Activated naive CD4-positive, alpha-beta T cell treated with anti-CD3 and anti-CD28 coated beads, Interleukin-2, amount 10 ng/mL, durations not matched to agents 7 days and 5 days (primary cell): Measurements from ENCODE around the gene CACNA1A.
A peak's percentile ranks its signal among the peaks of the same experiment; 100 is the strongest.
"Not testable (repeated sequence)": the region's sequence is repeated elsewhere in the genome, so short reads cannot be mapped to it uniquely, and the experiment has no call there.

ENCODE experiments used
- CTCF ChIA-PET: fragments of 350-600 bp; sonication (Branson Sonifier 250); formaldehyde crosslinking; loops from one replicate; lab custom pipeline; 2021; ENCODE audit warnings: antibody characterized with exemption; lab: Charles Lee
- DNase-seq: peaks from one replicate; pipeline ENCODE4 v3.0.0-alpha.2; 2020
- H3K27ac Mint-ChIP-seq: one replicate; pipeline ENCODE4 v1.8.0; 2021; ENCODE audit warnings: mild to moderate bottlenecking, moderate library complexity, mixed read lengths
- H3K27me3 Mint-ChIP-seq: one replicate; pipeline ENCODE4 v1.8.0; 2021; ENCODE audit warnings: mild to moderate bottlenecking, mixed read lengths
- H3K36me3 Mint-ChIP-seq: one replicate; pipeline ENCODE4 v1.8.0; 2021; ENCODE audit warnings: mixed read lengths
- H3K4me1 Mint-ChIP-seq: one replicate; pipeline ENCODE4 v1.8.0; 2021; ENCODE audit warnings: mixed read lengths
- H3K4me3 Mint-ChIP-seq: one replicate; pipeline ENCODE4 v1.8.0; 2021; ENCODE audit warnings: mild to moderate bottlenecking, moderate library complexity, mixed read lengths
- H3K9me3 Mint-ChIP-seq: one replicate; pipeline ENCODE4 v1.8.0; 2021; ENCODE audit warnings: mixed read lengths

The CACNA1A gene

DNA sequence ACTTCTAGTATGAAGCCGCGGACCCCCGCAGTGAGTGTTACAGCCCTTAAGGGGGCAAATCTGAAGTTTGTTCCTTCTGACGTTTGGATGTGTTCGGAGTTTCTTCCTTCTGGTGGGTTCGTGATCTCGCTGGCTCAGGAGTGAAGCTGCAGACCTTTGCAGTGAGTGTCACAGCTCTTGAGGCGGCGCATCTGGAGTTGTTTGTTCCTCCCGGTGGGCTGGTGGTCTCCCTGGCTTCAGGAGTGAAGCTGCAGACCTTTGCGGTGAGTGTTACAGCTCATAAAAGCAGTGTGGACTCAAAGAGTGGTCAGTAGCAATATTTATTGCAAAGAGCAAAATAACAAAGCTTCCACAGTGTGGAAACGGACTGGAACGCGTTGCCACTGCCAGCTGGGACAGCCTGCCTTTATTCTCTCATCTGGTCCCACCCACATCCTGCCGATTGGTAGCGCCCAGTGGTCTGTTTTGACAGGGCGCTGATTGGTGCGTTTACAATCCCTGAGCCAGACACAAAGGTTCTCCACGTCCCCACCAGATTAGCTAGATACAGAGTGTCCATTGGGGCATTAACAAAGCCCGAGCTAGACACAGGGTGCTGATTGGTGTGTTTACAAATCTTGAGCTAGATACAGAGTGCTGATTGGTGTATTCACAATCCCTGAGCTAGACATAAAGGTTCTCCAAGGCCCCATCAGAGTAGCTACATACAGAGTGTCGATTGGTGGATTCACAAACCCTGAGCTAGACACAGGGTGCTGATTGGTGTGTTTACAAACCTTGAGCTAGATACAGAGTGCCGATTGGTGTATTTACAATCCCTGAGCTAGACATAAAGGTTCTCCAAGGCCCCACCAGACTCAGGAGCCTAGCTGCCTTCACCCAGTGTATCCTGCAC, 320.3 kb downstream of the CACNA1A start:
- not testable (repeated sequence) for H3K4me3 Mint-ChIP-seq, H3K9me3 Mint-ChIP-seq, H3K36me3 Mint-ChIP-seq, H3K27me3 Mint-ChIP-seq, H3K27ac Mint-ChIP-seq, DNase-seq
- CTCF ChIA-PET: interaction anchor here (1.3 kb wide), 1 partner anchor 9 kb away, joined by 7 read pairs; no protein-coding TSS in a partner anchor
- peaks cover 42% of the 10 kb centered on the region for H3K4me1 Mint-ChIP-seq

DNA sequence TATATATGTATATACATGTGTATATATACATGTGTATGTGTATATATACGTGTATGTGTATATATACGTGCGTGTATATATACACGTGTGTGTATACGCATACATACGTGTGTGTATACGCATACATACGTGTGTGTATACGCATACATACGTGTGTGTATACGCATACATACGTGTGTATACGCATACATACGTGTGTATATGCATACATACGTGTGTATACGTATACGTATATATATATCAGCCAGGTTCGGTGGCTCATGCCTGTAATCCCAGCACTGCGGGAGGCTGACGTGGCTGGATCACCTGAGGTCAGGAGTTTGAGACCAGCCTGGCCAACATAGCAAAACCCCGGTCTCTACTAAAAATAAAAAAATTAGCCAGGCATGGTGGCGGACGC, 321.4 kb downstream of the CACNA1A start:
- H3K4me1 Mint-ChIP-seq: peaks cover 50% of the 10 kb centered on the region
- H3K36me3 Mint-ChIP-seq, H3K27me3 Mint-ChIP-seq: not testable (repeated sequence)

DNA sequence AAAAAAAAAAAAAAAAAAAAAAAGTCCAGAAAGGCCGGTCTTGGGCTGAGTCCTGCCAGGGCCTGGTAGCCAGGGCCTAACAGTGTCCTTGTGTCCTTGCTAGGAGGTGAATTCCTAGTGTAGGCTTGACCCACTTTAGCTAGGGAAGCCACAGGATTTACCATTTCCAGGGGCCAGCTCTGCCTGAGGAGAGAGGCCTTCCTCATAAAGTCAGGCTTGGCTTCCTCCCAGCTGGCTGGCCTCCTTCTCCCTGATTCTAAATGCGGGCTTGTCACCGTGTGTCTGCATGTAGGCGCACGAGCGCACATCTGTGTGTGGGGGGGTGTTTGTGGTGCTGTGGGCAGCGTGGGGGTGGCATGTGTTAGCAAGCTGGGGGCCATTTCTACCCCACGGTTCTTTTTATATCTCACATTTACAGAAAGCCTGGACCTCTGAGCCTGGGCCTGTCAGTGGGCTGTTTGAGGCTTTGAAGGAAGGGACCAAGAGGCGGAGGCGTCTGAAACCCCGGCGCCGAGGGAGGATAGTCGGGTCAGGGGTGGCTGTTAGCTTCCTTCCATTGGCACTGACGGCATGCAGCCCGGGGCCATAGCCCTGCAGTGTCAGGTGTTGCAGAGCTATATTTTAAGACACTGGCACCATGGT, 324.4 kb downstream of the CACNA1A start:
- Mint-ChIP-seq H3K27ac (peak overlapping the region; percentile 24), H3K4me1 (peaks cover 39% of the 10 kb centered on the region), H3K27me3 (no peaks in the 10 kb centered on the region), H3K36me3 (peaks cover 1% of the 10 kb centered on the region), H3K9me3 (no peaks in the 10 kb centered on the region), H3K4me3 (no peak overlapping the region)
- DNase-seq: no peak
- CTCF ChIA-PET: interaction anchor here (0.6 to 3.0 kb wide), 3 partner anchors 11 to 407 kb away, joined by 3 to 16 read pairs (median 3); no protein-coding TSS in a partner anchor

More for the DNA sequence above, 321.4 kb downstream of the CACNA1A start:
- H3K4me3 Mint-ChIP-seq, CTCF ChIA-PET, H3K27ac Mint-ChIP-seq, DNase-seq, H3K9me3 Mint-ChIP-seq: not testable (repeated sequence)

DNA sequence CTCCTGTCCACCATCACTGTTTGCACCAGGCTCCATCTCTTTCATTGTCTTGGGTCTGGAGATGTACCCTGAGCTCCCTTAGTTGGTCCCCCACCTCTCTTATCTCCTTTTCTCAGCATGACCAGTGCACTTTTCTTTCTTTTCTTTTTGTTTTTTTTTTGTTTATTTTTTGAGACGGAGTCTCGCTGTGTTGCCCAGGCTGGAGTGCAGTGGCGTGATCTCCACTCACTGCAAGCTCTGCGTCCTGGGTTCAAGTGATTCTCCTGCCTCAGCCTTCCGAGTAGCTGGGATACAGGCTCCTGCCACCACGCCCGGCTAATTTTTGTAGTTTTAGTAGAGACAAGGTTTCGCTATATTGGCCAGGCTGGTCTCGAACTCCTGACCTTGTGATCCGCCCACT, 328.0 kb downstream of the CACNA1A start:
- not testable (repeated sequence) for H3K36me3 Mint-ChIP-seq, DNase-seq, H3K9me3 Mint-ChIP-seq, H3K4me3 Mint-ChIP-seq, H3K27me3 Mint-ChIP-seq
- H3K4me1 Mint-ChIP-seq: peaks cover 34% of the 10 kb centered on the region
- CTCF ChIA-PET: interaction anchor here (0.8 kb wide), 1 partner anchor 21 kb away, joined by 3 read pairs; no protein-coding TSS in a partner anchor
- H3K27ac Mint-ChIP-seq: peak overlapping the region; percentile 21

DNA sequence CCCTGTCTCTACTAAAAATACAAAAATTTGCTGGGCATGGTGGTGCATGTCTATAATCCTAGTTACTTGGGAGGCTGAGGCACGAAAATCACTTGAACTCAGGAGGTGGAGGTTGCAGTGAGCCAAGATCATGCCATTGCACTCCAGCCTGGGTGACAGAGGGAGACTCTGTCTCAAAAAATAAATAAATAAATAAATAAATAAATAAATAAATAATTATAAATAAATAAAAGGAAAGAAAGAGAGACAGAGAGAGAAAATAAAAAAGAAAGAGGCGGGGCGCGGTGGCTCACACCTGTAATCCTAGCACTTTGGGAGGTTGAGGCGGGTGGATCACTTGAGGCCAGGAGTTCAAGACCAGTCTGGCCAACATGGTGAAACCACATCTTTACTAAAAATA, 328.7 kb downstream of the CACNA1A start:
- H3K36me3 Mint-ChIP-seq, H3K9me3 Mint-ChIP-seq, DNase-seq, H3K27me3 Mint-ChIP-seq, H3K4me3 Mint-ChIP-seq, H3K27ac Mint-ChIP-seq: not testable (repeated sequence)
- CTCF ChIA-PET: interaction anchor here (1.2 kb wide), 1 partner anchor 17 kb away, joined by 3 read pairs; no protein-coding TSS in a partner anchor
- peaks cover 41% of the 10 kb centered on the region for H3K4me1 Mint-ChIP-seq

DNA sequence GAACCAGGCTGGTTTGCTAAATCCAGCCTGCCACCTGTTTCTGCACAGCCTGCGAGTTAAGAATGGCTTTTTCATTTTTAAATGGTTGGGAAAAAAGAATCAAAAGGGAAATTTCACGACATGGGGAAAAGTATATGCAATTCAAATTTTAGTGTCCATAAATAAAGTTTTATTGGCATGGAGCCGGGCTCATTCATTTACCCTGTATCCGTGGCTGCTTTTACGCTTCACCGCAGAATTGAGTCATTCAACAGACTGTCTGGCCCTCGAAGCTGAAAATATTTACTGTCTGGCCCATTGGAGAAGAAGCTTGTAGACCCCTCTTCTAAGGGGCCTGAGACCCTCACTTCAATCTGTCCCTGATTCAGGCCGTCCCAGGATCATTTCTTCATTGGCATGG, 329.9 kb downstream of the CACNA1A start:
- Mint-ChIP-seq H3K4me3 (no peak overlapping the region), H3K36me3 (peaks cover 3% of the 10 kb centered on the region), H3K4me1 (peaks cover 46% of the 10 kb centered on the region), H3K9me3 (no peaks in the 10 kb centered on the region), H3K27ac (peak overlapping the region; percentile 45), H3K27me3 (no peaks in the 10 kb centered on the region)
- CTCF ChIA-PET: interaction anchor here (1.2 kb wide), 1 partner anchor 19 kb away, joined by 3 read pairs; no protein-coding TSS in a partner anchor
- DNase-seq: no peak

DNA sequence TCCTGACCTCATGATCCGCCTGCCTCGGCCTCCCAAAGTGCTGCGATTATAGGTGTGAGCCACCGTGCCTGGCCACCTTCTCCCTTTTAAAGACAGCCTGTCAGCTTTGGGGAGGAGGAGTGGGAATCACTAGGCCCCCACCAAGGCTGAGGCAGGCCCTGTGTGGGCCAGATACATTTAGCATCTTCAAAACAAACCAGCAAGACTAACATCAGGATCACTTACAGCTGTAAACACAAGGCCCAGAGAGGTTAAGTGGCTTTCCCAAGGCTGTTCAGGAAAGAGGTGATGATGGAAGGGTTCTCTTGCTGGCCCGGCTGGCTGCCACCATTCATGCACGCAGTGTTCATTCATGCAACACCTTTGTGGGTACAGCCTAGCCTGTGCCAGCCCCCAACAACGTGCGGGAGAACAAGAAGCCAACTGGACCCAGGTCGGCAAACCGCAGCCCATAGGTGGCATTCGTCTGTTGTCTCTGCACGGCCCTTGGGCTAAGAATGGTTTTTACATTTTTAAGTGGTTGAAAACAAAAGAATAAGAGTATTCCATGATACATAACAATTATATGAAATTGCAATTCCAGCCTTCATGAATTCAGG, 333.0 kb downstream of the CACNA1A start:
- peaks cover 60% of the 10 kb centered on the region for H3K4me1 Mint-ChIP-seq
- CTCF ChIA-PET: interaction anchor here (1.2 kb wide), 1 partner anchor 9 kb away, joined by 4 read pairs; no protein-coding TSS in a partner anchor
- no peaks in the 10 kb centered on the region for H3K9me3 Mint-ChIP-seq
- DNase-seq: no peak
- H3K27ac Mint-ChIP-seq: peak overlapping the region; percentile 89
- peaks cover 6% of the 10 kb centered on the region for H3K36me3 Mint-ChIP-seq
- peak overlapping the region; percentile 74 for H3K4me3 Mint-ChIP-seq
- no peaks in the 10 kb centered on the region for H3K27me3 Mint-ChIP-seq

DNA sequence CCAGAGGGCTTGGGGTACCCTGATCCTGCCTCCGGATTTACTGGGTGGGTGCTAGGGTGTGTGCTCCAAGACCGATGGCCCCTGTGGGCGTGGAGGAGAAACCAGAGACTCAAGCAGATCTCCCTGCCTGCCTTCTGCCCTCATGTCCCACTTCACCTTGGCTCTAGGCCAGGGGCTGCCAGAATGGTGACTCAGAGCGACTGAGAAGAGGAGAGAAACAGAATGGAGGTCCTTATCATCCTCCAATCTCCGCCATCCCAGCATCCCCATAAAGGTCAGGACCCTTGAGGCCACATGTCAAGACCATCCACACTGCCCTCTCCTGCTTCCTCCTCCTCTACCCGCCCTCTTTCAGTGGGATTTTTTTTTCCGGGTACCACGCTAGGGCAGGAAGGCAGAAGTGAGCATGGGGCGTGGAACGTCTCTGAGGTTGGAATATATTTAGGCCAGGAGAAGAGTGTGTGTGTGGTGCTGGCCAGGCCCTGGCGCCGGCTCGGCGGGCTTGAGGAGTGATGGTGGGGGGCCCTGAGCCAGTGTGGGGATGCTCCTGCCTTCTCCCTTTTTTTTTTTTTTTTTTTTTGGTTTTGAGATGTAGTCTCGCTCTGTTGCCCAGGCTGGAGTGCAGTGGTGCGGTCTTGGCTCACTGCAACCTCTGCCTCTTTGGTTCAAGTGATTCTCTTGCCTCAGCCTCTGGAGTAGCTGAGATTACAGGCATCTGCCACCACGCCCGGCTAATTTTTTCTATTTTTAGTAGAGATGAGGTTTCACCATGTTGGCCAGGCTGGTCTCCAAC, 333.7 kb downstream of the CACNA1A start:
- peaks cover 9% of the 10 kb centered on the region for H3K36me3 Mint-ChIP-seq
- H3K4me3 Mint-ChIP-seq: peak overlapping the region; percentile 74
- H3K9me3 Mint-ChIP-seq: peaks cover 2% of the 10 kb centered on the region
- no peaks in the 10 kb centered on the region for H3K27me3 Mint-ChIP-seq
- CTCF ChIA-PET: interaction anchor here (1.2 kb wide), 1 partner anchor 9 kb away, joined by 4 read pairs; no protein-coding TSS in a partner anchor
- peaks cover 63% of the 10 kb centered on the region for H3K4me1 Mint-ChIP-seq
- peak; percentile 67 for DNase-seq
- H3K27ac Mint-ChIP-seq: peak overlapping the region; percentile 89

DNA sequence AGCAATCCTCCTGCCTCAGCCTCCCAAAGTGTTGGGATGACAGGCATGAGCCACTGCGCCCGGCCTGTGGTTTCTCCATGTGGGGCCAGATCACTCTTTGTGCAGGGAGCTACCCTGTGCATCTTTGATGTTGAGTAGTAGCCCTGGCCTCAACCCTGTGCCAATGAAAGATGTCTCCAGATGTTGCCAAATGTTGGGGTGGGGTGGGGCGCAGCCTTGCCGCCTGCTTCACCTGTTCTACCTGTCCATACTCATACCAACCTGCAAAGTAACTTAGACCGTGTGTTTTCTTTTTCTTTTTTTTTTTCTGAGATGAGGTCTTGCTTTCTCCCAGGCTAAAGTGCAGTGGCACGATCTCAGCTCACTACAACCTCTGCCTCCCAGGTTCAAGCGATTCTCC, 335.1 kb downstream of the CACNA1A start:
- peaks cover 76% of the 10 kb centered on the region for H3K4me1 Mint-ChIP-seq
- H3K27me3 Mint-ChIP-seq: no peaks in the 10 kb centered on the region
- H3K36me3 Mint-ChIP-seq: peaks cover 12% of the 10 kb centered on the region
- peaks cover 2% of the 10 kb centered on the region for H3K9me3 Mint-ChIP-seq
- H3K27ac Mint-ChIP-seq: peak overlapping the region; percentile 89
- CTCF ChIA-PET: interaction anchor here (1.5 kb wide), 1 partner anchor 24 kb away, joined by 14 read pairs; no protein-coding TSS in a partner anchor
- H3K4me3 Mint-ChIP-seq: no peak overlapping the region
- no peak for DNase-seq

DNA sequence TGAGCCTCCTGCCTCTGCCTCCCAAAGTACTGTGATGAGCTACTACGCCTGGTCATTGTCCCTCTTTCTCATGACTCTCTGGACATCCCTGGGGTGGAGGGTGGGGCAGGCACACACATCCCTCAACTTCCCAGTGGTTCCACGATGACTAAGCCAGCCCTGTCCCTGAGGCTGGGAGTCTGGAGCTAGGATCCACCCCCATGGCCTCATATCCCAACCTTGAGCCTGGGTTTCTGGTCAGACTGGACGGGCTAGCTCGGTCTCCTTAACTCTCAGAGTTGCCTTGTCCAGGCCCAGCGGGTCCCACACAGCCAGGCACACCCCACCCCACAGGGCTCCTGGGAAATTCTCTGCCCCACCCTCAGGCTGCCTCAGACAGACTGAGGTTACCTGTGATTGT, 336.5 kb downstream of the CACNA1A start:
- Mint-ChIP-seq H3K36me3 (peaks cover 12% of the 10 kb centered on the region), H3K4me1 (peaks cover 89% of the 10 kb centered on the region), H3K4me3 (peak overlapping the region; percentile 89), H3K27ac (peak overlapping the region; percentile 100), H3K9me3 (peaks cover 2% of the 10 kb centered on the region), H3K27me3 (no peaks in the 10 kb centered on the region)
- DNase-seq: no peak
- CTCF ChIA-PET: interaction anchor here (1.4 to 1.5 kb wide), 3 partner anchors 15 to 26 kb away, joined by 5 to 14 read pairs (median 6); partner anchors contain the start of genes IER2 and STX10

DNA sequence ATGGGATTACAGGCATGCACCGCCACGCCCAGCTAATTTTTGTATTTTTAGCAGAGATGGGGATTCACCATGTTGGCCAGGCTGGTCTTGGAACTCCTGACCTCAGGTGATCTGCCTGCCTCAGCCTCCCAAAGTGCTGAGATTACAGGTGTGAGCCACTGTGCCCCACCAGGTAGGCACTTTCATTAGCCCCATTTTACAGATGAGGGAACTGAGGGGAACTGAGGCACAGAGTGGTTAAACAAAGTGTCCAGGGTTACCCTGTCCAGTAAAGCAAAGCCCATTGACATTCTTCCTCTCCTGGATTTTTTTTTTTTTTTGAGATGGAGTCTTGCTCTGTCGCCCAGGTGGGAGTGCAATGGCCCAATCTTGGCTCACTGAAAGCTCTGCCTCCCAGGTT, 340.1 kb downstream of the CACNA1A start:
- H3K4me1 Mint-ChIP-seq: peaks cover 89% of the 10 kb centered on the region
- CTCF ChIA-PET, H3K4me3 Mint-ChIP-seq, DNase-seq, H3K9me3 Mint-ChIP-seq, H3K27me3 Mint-ChIP-seq: not testable (repeated sequence)
- peaks cover 11% of the 10 kb centered on the region for H3K36me3 Mint-ChIP-seq
- H3K27ac Mint-ChIP-seq: peak overlapping the region; percentile 100

DNA sequence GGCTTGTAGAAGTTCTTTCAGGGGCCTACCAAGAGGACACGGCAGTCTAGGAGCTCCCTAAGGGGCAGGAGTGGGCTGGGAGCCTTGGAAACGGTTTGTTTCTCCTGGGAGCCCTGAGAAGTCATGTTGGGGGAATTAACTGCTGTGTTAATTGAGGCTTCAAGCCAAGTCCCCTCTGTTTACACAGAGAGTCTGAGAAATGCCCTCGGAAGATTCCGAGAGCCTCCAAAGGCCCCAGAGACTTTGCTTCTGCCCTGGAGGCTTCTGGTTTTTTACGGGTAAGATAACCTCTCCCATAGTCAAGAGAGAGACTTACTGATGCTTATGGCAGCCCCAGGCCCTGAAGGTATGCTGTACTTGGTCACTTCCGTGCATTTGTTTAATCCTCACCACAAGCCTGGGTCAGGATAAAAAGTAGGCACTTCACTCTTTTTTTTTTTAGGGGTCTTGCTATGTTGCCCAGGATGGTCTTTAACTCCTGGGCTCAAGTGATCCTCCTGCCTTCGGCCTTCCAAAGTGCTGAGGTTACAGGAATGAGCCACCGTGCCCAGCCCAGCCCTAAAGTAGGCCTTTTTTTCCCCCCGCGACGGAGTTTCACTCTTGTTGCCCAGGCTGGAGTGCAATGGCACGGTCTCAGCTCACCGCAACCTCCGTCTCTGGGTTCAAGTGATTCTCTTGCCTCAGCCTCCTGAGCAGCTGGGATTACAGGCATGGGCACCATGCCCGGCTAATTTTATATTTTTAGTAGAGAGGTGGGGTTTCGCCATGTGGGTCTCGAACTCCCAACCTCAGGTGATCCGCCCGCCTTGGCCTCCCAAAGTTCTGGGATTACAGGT, 340.9 kb downstream of the CACNA1A start:
- peak overlapping the region; percentile 100 for H3K27ac Mint-ChIP-seq
- peaks cover 87% of the 10 kb centered on the region for H3K4me1 Mint-ChIP-seq
- H3K4me3 Mint-ChIP-seq: peak overlapping the region; percentile 91
- CTCF ChIA-PET: interaction anchor here (1.0 to 1.6 kb wide), 4 partner anchors 10 to 48 kb away, joined by 3 to 4 read pairs (median 4); partner anchors contain the start of gene NACC1
- H3K36me3 Mint-ChIP-seq: peaks cover 10% of the 10 kb centered on the region
- DNase-seq: no peak
- peaks cover 2% of the 10 kb centered on the region for H3K9me3 Mint-ChIP-seq
- H3K27me3 Mint-ChIP-seq: no peaks in the 10 kb centered on the region
